ENCODE results near the gene PDC.
"Not testable (repeated sequence)": the region's sequence is repeated elsewhere in the genome, so short reads cannot be mapped to it uniquely, and the experiment has no call there.

The PDC gene

DNA sequence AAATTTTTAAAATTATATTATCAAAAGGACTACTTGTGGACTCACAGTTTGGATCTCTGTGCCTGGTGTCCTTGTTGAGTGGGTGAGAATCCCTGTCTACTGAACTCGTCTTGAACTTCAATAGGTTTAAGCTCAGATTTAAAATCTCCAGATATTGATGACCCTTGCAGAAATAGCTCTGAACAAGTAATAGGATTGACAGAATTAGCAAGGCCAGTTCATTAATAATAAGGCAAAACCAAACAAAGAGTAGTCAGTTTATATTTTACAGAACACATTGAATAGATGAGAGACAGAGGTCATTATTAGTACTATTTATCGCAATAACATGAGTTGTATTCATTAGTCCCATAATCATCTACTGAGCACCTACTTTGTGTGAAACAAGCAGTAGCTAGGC, at the start of gene PDC:
TSS of gene PDC (minus strand) at position 101 of the 400 bp plus-strand sequence. CDS start 11,655 bp downstream, outside the sequence.
- DNase-seq: no peak

DNA sequence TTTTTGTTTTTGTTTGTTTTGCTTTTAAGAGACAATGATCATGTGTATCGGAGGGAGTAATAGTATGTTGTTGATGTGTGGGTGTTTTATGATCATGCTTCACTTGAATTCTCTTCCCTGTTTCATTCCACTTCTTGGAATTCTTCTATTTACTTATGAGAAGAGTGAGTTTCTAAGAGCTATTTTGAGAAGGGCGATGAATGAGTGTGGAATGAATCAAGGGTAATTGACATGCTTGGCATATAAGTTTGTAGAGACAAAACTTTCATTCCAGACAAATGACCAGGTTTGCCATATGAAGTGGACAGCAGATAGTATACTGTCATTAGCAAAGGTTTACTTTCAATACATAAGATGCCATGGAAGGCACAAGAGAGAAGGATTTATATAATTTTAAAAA, 42.3 kb upstream of the PDC start:
- no peak for DNase-seq

DNA sequence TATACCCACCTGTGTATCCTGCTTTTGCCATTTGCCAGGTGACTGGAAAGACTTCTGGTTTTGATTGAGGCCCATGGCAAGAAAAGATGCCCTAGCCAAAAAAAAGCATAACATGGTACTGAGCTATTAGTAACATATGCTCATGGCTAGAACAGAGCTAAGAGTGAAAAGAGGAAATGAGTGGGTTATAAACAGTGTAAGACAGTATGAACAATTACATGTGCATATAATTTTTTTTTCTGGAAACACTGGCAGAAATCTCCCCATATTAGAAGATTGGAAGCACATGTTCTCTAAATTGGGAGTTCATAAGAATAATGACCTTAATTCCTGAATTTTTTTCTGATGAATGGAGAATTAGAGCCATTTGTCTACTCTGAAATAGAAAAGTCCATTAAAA, 41.2 kb upstream of the PDC start:
- no peak for DNase-seq

DNA sequence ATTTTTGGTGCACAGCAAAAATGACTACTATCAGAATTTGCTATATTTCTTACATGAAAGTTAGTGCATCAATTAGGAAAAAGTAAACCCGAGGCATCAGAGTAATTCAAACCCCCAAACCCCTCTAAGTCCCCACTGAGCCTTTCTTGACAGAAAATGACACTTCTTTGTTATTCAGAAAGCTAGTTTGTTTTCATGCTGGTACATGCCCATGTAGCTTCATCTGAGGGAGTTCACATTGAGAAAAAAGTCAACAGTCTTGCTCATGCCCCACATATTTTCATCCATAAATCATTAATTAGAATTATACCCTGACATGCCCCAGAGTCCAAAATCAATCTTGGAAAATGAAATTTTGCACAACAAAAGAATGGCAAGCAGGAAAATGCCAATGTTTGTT, 39.9 kb upstream of the PDC start:
- no peak for DNase-seq

DNA sequence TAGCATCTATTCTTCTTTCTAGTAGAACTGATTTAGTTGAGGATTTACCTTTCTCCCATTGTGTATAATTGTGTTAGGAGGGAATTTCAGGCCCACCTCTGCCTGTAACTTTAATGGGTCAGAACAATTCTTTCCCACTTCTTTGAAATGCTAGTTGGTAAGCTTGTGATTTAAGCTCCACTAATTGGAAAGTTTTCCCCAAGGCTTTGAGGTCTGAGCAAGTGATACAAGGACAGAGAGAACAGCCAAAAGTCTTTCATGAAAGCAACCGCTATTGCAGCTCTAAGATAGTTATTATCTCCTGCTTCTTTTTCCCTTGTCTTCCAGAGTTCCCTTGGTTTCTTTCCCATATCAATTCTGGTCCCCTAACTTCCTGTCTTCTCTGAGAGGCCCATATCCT, 38.7 kb upstream of the PDC start:
- no peak for DNase-seq

DNA sequence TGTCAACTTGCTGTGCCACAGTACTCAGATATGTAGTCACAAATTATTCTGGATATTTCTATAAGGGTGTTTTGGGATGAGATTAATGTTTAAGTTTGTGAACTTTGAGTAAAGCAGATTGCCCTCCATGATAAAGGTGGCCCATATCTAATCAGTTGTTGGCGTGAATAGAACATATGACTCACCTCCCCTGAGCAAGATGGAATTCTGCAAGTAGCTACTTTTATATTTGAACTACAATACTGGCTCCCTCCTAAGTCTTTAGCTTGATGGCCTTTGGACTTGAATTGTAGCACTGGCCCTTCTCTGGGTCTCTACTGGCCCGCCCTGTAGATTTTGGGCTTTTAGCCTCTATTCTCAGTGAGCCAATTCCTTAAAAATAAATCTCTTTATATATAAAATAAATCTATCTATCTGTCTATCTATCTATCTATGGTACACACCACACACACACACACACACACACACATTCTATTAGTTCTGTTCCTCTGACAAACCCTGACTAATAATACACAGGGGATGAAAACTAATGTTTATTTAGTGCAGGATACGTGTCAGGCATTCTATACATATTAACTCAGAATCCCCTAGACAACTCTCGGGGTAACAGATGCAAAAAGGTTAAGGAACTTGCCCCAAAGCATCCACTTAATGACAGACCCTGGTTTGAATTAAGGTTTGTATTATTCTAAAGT, 37.9 kb upstream of the PDC start:
- no peak for DNase-seq

DNA sequence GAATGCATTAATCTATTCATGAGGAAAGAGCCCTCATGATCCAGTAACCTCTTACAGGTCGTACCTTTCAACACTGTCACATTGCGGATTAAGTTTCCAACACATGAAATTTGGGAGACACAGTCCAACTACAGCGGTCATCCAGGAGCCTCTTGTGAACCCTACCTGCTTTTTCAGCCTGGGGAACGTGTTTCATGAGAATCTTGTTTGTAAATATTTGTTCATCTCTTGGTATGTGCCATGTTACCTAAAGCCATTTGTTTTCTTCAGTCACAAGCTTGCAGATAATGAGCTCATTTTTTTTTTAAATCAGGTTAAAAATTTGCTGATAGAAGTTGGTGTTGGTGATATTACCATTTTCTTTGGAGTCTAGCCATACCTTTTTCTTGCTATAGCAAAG, 37.2 kb upstream of the PDC start:
- no peak for DNase-seq

DNA sequence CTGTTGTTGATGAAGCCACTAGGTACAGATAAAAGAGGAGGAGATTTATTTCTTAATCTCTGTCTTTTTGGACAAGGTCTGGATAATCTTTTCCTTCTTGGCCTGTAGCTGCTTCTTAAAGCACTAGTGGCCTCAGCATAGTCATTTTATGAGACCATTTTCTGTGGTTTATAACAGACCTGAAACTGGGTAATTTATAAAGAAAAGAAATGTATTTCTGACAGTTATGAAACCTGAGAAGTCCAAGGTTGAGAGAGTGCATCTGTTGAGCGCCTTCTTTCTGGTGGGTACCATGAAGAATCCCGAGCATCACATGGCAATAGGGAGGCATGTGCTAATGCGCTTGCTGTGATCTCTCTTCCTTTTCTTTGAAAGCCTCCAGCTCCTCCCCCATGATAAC, 36.7 kb upstream of the PDC start:
- DNase-seq: no peak

DNA sequence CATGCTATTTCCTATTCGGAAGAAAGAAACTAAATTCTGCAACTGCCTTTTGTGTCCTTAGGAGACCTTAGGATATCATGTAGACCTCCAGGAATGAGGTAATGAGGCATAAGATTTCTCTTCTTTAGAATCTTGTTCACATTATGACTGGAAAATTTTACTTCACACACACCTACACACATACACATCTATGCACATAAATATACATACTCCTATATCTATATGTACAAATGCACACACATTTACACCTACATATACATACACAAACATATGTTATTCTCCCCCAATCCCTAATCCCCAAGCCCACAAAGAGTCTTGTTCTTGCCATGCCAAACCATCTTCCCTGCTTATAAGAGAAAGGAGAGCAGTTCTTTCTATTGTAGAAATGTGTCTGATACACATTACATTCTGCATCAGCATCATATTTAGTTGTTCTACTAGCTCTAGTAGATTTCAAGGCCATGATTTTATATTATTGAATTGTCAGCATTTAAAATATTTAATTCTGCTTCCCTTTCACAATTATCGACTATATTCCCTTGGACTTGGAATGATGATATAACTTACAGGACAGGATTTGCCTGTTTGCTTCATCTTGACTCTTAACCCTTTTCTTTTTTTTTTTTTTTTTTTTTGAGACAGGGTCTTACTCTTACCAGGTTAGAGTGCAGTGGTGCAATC, 35.4 kb upstream of the PDC start:
- DNase-seq: no peak

DNA sequence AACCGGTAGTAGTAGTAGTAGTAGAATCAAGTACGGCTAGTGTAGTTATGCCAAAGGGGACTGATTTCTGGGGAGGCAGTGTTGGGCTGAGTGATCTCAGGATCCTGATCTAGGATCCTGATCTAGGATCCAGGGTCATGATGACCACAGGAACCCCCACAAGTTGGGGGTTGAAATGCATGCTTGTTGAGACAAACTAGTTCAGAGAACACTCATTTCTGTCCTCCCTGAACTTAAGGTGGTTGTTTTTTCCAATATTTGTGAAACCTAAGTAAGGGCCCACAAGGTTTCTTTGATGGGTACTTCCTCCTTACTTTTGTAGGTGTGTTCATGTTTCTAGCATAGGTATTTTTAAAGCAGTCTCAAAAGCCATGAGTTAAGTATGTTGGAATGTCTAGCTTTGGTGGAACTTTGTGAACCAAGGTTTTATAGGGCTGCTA, 33.9 kb upstream of the PDC start:
- no peak for DNase-seq

DNA sequence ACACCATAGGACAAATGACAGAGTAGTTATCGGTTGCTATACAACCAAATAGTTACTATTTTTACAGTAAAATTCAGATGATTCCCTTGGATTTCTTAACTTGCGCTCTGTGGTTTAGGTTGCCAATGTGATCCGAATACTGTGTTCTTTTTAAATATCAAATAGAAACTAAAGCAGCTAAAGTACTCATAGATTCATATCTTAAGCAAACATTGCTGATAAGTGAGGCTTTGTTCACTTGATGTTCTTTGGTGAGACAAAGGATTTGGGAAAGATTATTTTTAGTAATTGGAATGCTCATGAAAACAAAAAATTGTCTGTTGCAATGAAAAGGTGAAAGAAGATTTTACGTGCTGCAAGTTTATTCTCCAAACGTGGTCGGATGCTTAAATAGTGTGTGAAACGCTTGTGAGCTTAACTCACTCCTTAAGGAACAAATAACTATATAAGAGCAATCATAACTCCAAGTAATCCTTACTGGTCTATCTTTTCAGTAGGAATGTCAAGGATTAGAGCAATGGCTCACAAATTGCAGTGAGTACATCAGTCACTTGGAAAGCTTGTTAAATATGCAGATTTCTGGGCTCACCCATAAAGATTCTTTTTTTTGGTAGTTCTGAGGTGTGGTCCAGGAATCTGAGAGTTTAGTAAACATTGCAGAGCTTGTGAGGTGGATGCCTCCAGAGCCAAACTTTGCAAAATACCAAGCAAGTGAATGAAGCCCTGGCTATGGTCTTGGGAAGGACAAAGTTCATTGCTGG, 31.8 kb upstream of the PDC start:
- DNase-seq: no peak

DNA sequence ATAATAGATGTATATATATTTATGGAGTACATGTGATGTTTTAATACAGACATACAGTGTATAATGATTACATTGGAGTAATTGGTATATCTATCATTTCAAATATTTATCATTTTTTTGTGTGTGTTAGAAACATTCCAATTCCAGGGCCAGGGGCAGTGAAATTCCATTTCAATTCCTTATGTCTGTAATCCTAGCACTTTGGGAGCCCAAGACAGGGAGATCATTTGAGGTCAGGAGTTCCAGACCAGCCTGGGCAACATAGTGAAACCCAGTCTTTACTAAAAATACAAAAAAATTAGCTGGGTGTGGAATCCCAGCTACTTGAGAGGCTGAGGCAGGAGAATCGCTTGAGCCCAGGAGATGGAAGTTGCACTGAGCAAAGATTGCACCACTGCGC, 30.4 kb upstream of the PDC start:
- DNase-seq: no peak

DNA sequence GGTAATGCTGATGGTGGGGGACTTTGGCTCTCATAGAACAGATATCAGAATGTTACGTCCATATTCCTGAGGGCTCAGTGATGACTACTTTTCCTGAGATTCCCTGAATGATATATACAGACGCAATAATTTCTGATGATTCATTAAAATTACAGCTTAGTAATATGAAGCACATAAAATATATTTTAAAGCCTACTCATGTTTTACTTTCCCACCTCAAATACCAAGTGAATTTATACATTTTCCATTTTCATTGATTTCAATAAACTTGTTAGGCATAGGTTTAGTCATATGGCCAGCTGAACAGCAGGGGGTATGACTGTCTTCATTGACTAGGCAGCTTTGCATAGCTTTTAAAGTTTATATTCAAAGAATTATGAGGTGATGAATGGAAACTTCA, 26.2 kb upstream of the PDC start:
- no peak for DNase-seq

DNA sequence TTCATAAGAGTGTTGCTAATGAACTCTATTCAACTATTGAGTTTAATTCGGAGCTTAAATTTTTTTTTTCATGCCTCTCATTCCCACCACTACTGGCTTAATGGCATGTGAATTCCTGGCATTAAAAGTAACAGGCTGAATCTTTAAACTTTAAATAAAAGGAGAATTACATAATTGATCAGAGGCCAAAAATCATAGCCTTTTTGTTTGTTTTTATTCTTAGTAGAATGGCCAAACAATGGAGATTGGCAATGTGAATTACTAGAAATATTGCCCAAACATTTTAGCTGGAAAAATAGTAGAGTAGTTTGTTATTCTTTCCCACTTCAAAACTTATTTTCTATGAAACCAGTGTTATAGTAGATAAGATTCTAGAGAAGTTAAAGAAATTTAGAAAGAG, 25.1 kb upstream of the PDC start:
- DNase-seq: no peak

DNA sequence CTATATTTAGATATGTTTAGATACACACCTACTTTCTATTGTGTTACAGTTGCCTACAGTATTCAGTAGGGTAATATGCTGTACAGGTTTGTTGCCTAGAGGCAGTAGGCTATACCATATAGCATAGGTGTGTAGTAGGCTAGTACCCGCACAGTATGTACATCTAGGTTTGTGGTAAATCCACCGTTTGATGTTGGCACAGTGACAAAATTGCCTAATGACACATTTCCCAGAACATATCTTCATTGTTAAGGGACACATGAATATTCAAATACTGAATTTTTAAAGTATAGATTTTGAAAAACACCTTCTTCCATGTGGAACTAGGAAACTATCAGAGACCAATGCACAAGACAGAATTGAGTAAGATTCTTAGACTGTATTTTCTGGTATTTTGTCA, 22.6 kb upstream of the PDC start:
- no peak for DNase-seq

DNA sequence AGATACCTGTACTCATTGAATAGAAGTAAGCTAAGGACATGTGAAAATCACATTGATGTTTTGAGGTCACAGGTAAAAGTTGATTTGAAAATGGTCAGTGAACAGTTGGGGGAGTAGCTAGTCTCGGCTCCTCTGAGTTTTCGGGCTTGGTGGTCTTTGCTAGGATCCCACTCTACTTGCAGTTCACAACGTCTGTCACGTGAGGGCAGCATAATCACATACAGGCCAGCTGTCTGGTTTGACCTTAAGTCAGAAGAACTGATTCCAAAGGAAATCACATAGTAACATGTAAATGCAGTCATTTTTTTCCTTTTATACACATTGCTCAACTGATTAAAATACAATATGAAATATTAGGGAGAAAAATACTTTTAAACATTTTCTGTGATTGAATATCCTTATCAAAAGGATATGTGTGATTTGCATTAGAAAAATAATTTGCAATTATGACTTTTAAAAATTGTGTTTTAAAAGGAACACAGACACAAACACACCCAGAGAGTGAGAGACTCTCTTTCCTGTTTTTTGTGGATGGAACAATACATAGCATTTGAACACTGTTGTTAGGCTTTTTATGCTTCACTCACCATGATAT, 21.8 kb upstream of the PDC start:
- DNase-seq: peak; percentile 78

DNA sequence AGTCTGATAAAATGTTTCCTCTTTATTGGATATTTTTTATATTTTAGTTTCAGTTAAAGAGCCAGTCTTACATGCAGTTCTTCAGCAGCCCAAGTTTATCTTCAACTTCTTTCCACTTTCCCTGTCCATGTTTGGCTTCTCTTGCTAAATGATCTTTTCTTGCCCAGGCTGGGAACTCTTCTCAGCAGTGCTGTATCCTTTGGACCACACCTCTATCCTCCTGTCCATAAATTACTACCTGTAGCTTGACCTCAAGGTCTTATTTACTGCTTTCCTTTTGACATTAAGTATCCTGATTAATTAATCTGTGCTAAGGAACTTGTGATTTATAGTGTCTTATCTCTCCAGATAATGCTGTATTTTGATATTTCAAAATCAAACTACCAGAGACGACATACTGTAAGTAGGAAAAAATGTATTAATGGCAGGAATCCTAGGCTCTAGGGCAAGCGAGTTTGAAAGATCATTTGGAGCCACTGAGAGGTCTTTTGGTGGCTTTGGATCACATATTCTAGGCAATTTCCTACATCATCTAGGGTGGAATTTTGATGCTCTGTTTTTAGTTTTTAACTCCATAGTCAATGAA, 20.5 kb upstream of the PDC start:
- DNase-seq: no peak

DNA sequence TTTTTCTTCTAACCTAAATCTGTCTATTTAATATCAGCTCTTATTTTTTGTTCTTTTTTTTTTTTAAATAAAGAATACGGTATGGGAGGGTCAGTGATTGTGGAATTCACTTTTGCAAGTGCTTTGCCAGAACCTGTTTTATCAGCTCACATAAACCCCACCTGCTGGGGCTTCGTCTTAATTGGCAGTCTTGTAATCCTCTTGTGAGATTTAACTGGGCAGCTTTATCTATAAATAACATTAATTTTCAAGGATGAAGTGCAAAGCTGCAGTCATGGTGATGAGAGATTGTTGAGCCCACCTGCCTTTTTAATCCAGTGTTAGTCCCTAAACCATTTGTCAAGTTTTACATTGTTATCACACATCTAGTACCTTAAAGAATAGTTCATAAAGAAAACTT, 18.2 kb upstream of the PDC start:
- DNase-seq: no peak

DNA sequence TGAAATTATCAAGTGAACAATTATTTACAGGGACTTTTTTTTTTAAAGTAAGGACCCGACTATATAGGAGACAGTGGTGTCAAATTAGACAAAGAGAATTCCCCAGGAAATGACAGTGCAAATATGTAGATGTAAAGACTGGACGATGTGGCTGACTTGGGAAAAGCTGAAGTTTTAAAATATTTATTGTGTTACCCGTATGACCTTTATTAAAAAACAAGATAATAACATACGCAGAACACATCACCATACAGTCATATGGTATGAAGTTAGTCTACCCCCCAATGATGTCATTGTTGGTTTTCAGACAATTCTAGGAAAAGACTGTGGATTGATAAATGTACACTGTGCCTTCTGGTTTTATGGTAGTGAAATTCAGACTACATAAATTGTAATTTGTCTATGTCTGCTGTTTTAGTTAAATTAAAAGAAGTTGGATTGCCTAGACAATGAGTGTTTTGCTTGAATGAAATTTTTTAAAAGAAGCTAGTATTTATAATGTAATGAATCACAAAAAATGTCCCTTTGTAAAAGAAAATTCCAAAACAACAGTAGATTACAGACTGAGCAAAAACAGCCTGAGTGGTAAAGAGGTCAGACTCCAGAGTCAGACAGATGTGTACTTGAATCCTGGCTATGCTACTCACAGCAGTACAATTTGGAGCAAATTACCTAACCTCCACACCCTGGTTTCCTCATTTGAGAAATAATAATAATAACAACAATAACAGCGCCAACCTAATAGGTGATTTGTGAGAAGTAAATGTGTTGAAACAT, 15.5 kb upstream of the PDC start:
- DNase-seq: no peak

DNA sequence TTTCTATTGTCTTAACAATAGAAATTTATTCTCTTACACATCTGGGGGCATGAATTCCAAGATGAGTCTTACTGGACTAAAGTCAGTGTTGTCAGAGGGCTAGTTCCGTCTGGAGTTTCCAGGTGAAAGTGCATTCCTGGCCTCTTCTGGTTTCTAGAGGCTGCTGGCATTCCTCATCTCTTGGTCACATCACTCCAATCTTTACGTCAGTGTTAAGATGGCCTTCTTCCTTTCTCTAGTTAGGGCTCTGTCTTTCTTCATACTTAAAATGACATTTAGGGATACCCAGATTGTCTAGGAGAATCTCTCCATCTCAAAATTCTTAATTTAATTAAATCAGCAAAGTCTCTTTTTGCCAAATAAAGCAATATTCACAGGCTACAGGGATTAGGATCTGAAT, 13.3 kb upstream of the PDC start:
- DNase-seq: no peak

DNA sequence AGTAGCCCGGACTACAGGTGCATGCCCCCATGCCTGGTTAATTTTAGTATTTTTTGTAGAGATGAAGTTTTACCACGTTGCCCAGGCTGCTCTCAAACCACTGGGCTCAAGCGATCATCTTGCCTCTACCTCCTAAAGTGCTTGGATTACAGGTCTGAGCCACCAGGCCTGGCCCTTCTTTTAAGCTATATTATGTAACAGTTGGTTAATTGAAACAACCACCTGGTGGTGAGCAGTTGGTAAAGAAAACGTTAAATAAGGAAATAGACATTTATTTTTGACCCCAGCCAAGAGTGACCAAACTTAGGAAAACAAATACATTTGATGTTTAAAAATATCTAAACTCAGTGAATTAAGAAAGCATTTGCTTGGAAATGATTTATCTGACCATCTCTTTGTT, 12.1 kb upstream of the PDC start:
- DNase-seq: no peak

DNA sequence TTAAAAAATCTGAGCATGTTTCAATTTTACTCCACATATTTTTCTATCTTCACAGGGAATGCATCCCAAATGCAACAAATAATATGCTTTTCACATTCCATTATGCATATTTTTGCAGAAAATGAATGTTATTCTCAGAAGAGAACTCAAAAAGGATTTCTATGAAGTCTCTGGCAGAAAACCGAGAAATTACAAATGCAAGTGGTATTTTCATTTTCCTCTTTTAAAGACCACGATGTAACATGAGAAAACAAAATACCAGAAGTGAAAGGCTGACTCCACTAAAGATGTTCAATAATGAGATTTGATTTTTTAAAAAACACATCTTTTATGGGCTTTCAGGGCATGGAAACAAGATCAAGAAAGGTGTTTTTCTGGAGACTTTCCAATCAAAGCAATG, 5.0 kb upstream of the PDC start:
- DNase-seq: no peak

DNA sequence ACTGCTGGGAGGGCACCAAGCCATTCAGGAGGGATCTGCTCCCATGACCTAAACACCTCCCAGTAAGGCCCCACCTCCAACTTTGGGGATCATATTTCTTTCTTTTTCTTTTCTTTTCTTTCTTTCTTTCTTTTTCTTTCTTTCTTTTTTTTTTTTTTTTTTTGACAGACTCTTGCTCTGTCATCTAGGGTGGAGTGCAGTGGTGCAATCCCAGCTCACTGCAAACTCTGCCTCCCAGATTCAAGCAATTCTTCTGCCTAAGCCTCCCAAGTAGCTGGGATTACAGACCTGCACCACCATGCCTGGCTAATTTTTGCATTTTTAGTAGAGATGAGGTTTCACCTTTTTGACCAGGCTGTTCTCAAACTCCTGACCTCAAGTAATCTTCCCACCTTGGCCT, 4.6 kb upstream of the PDC start:
- not testable (repeated sequence) for DNase-seq

Data from hematopoietic multipotent progenitor cell treated with erythropoietin and hydrocortisone succinate and interleukin-3 and kit ligand, for 6 days (in vitro differentiated cells).